PC-3 (cell line): ENCODE results near the gene CD160. TPM values are rescaled to one million over a fixed set of nuclear protein-coding genes. Genes with fewer than 3 reads are reported as not detected.
A peak's percentile ranks its signal among the peaks of the same experiment; 100 is the strongest.
"Not testable (repeated sequence)": the region's sequence is repeated elsewhere in the genome, so short reads cannot be mapped to it uniquely, and the experiment has no call there.

ENCODE experiments used
- ATAC-seq: fragments of 200-7000 bp; cut with Tn5 transposase; 2 replicates; pipeline ENCODE4 v1.9.1; 2020; ENCODE audit warnings: mild to moderate bottlenecking, moderate library complexity
- Bru-seq: library from RNA; stranded (reverse); fragments of 400-500 nt; gene quantifications from one replicate; lab custom pipeline; 2021; lab: Mats Ljungman, UMichigan
- BruChase-seq, 2 experiments: library from RNA; stranded (reverse); fragments of 400-500 nt; gene quantifications; one replicate each; lab custom pipeline; 2021; lab: Mats Ljungman, UMichigan
- BruUV-seq: library from RNA; stranded (reverse); fragments of 400-500 nt; replicated peaks from 2 replicates; lab custom pipeline; 2021; lab: Mats Ljungman, UMichigan
- CTCF ChIA-PET: fragments of 300-600 bp; sonication (Branson Sonifier 250); formaldehyde crosslinking; loops from one replicate; lab custom pipeline; 2022; ENCODE audit warnings: antibody characterized with exemption; lab: Charles Lee
- POLR2A ChIA-PET: fragments of 300-600 bp; sonication (Branson Sonifier 250); formaldehyde crosslinking; loops from one replicate; lab custom pipeline; 2022; ENCODE audit warnings: antibody characterized with exemption; ENCODE audit not compliant: unreplicated experiment; lab: Charles Lee
- DNase-seq: peaks from one replicate; pipeline ENCODE4 v3.0.0-alpha.2; 2015
- H2AFZ ChIP-seq: fragments of 300-600 bp; sonication (generic); 2 replicates; pipeline ENCODE4 v1.6.0; 2016; ENCODE audit warnings: antibody characterized with exemption, low read length
- H3F3A ChIP-seq: fragments of 300-600 bp; sonication (generic); one replicate; pipeline ENCODE4 v1.6.0; 2017; ENCODE audit warnings: antibody characterized with exemption, low read length, control low read depth, mild to moderate bottlenecking; ENCODE audit not compliant: unreplicated experiment
- H3K27ac ChIP-seq: fragments of 300-600 bp; sonication (generic); 2 replicates; pipeline ENCODE4 v1.5.1; 2016; ENCODE audit warnings: mild to moderate bottlenecking, low read length
- H3K27me3 ChIP-seq: fragments of 300-600 bp; sonication (generic); 2 replicates; pipeline ENCODE4 v1.6.1; 2016; ENCODE audit warnings: low read length, mixed read lengths
- H3K36me3 ChIP-seq: fragments of 300-600 bp; sonication (generic); 2 replicates; pipeline ENCODE4 v1.6.1; 2016; ENCODE audit warnings: low read depth, mixed run types, low read length, mixed read lengths
- H3K4me1 ChIP-seq: fragments of 300-600 bp; sonication (generic); 2 replicates; pipeline ENCODE4 v1.5.1; 2016; ENCODE audit warnings: low read length; ENCODE audit not compliant: insufficient read depth
- H3K4me2 ChIP-seq: fragments of 300-600 bp; sonication (generic); 2 replicates; pipeline ENCODE4 v1.6.0; 2016; ENCODE audit warnings: low read length
- H3K4me3 ChIP-seq: fragments of 300-600 bp; sonication (generic); 2 replicates; pipeline ENCODE4 v1.5.1; 2016; ENCODE audit warnings: mild to moderate bottlenecking, low read length, mixed read lengths
- H3K79me2 ChIP-seq: fragments of 300-600 bp; sonication (generic); 2 replicates; pipeline ENCODE4 v1.6.1; 2017; ENCODE audit warnings: low read length, mixed read lengths
- H3K9ac ChIP-seq: fragments of 300-600 bp; sonication (generic); 2 replicates; pipeline ENCODE4 v1.6.0; 2016; ENCODE audit warnings: mild to moderate bottlenecking, low read length
- H3K9me2 ChIP-seq: fragments of 300-600 bp; sonication (generic); replicated peaks from 2 replicates; pipeline ENCODE4 v1.6.1; 2016; ENCODE audit warnings: mixed run types, low read length, mixed read lengths
- H3K9me3 ChIP-seq: fragments of 300-600 bp; sonication (generic); 2 replicates; pipeline ENCODE4 v1.6.1; 2016; ENCODE audit warnings: low read length, mixed read lengths
- H4K20me1 ChIP-seq: fragments of 300-600 bp; sonication (generic); 2 replicates; pipeline ENCODE4 v1.6.1; 2016; ENCODE audit warnings: low read length, mixed read lengths
- CTCF ChIP-seq: fragments of 300-600 bp; sonication (generic); conservative IDR thresholded peaks from 2 replicates; pipeline ENCODE4 v1.5.1; 2017; ENCODE audit warnings: antibody characterized with exemption, low read depth, mild to moderate bottlenecking, low read length
- EZH2 ChIP-seq: fragments of 300-600 bp; sonication (generic); IDR thresholded peaks from one replicate; pipeline ENCODE4 v1.6.1; 2017; ENCODE audit warnings: antibody characterized with exemption, mild to moderate bottlenecking, low read length; ENCODE audit not compliant: unreplicated experiment
- EZH2phosphoT487 ChIP-seq: fragments of 300-600 bp; sonication (generic); IDR thresholded peaks from 2 replicates; pipeline ENCODE4 v1.6.1; 2018; ENCODE audit warnings: mild to moderate bottlenecking, antibody characterized with exemption, low read length, borderline replicate concordance
- intact Hi-C: fragments of 100-400 bp; cut with micrococcal nuclease; formaldehyde crosslinking; loops from 2 replicates; pipeline ENCODE4 v1.9.0; 2023
- long read RNA-seq: library from polyadenylated mRNA; unstranded; transcript quantifications from one replicate; pipeline ENCODE4 v2.0.0, GENCODE V29; 2021; ENCODE audit not compliant: unreplicated experiment
- total RNA-seq: library from RNA; depleted of rRNA; stranded (reverse); fragments of >200 nt; gene quantifications from 2 replicates; pipeline ENCODE4 v1.2.3, GENCODE V29; 2014; rRNA removed

CD160 gene
- total RNA-seq: not detected in 2 replicates
- Bru-seq, nascent RNA: percentile 13 among the genes with signal in this experiment
- percentile 21 among the genes with signal in this experiment for BruChase-seq, experiment 1, labeled RNA remaining after a 6-hour chase
- percentile 26 among the genes with signal in this experiment for BruChase-seq, experiment 2, labeled RNA remaining after a 2-hour chase
- long read RNA-seq, partial matches to known transcripts: 0 of 6 reads
- long read RNA-seq, other reads (novel, unspliced or antisense): 6 of 6 reads

GRCh38 chr1:145719230-145720079 is at the start of gene CD160:
Gene CD160, plus strand, starts transcription at chr1:145719499. Its CDS starts 8,829 bp downstream, at chr1:145728328.
- intact Hi-C loops: loop anchor here (2.0 to 10.0 kb wide), 2 partner anchors 13 to 295 kb away; partner anchors contain the start of gene PDZK1
- H3F3A ChIP-seq: no peaks in the 10 kb centered on the region
- H3K79me2 ChIP-seq: no peaks in the 10 kb centered on the region
- H3K9me3 ChIP-seq: no peaks in the 10 kb centered on the region
- H3K27me3 ChIP-seq: no peaks in the 10 kb centered on the region
- no peaks in the 10 kb centered on the region for H3K9me2 ChIP-seq
- no peak within 1 kb of the TSS for H3K9ac ChIP-seq
- ATAC-seq: no peak
- H3K36me3 ChIP-seq: no peaks in the 10 kb centered on the region
- H3K4me1 ChIP-seq: peaks cover 12% of the 10 kb centered on the region
- H4K20me1 ChIP-seq: no peaks in the 10 kb centered on the region
- CTCF ChIA-PET: no interaction called here
- peak within 1 kb of the TSS; percentile 87 for H2AFZ ChIP-seq
- BruUV-seq: no TSS peak
- peak within 1 kb of the TSS; percentile 83 for H3K4me2 ChIP-seq
- H3K27ac ChIP-seq: peak within 1 kb of the TSS; percentile 72
- no peak for DNase-seq
- no peak within 1 kb of the TSS for H3K4me3 ChIP-seq
- POLR2A ChIA-PET: no interaction called here
- TF ChIP-seq EZH2 (no peak), CTCF (no peak), EZH2phosphoT487 (no peak)

GRCh38 chr1:145670995-145671745 is 48.1 kb upstream of the CD160 start:
- CTCF ChIA-PET: not testable (repeated sequence)

GRCh38 chr1:145673217-145673616 is 46.1 kb upstream of the CD160 start:
- H3K4me2 ChIP-seq, H2AFZ ChIP-seq, H3K9ac ChIP-seq, BruUV-seq, H4K20me1 ChIP-seq, CTCF ChIA-PET, H3K4me1 ChIP-seq, H3F3A ChIP-seq, H3K27ac ChIP-seq, H3K9me3 ChIP-seq, H3K79me2 ChIP-seq, intact Hi-C loops, DNase-seq, H3K9me2 ChIP-seq, H3K36me3 ChIP-seq, ATAC-seq, H3K4me3 ChIP-seq, POLR2A ChIA-PET, H3K27me3 ChIP-seq: not testable (repeated sequence)

More at GRCh38 chr1:145670995-145671745, 48.1 kb upstream of the CD160 start:
- H3F3A ChIP-seq, H3K36me3 ChIP-seq, H3K27ac ChIP-seq, DNase-seq, H3K9ac ChIP-seq, H3K4me1 ChIP-seq, H3K9me2 ChIP-seq, BruUV-seq, POLR2A ChIA-PET, H3K4me2 ChIP-seq, H3K27me3 ChIP-seq, H3K4me3 ChIP-seq, H4K20me1 ChIP-seq, H3K79me2 ChIP-seq, ATAC-seq, intact Hi-C loops, H3K9me3 ChIP-seq, H2AFZ ChIP-seq: not testable (repeated sequence)

- H3K27ac ChIP-seq, DNase-seq, BruUV-seq, intact Hi-C loops, H3K27me3 ChIP-seq, CTCF ChIA-PET, H3F3A ChIP-seq, H3K9me2 ChIP-seq, H3K4me3 ChIP-seq, POLR2A ChIA-PET, ATAC-seq, H2AFZ ChIP-seq, H4K20me1 ChIP-seq, H3K4me1 ChIP-seq, H3K9me3 ChIP-seq, H3K9ac ChIP-seq, H3K79me2 ChIP-seq, H3K4me2 ChIP-seq, H3K36me3 ChIP-seq: not testable (repeated sequence)
Measured at GRCh38 chr1:145684858-145685257, 34.4 kb upstream of the CD160 start.

- H3K9me2 ChIP-seq, H3K4me3 ChIP-seq, H3K27ac ChIP-seq, BruUV-seq, H3K4me2 ChIP-seq, H3F3A ChIP-seq, H3K36me3 ChIP-seq, ATAC-seq, H3K9ac ChIP-seq, intact Hi-C loops, DNase-seq, H3K79me2 ChIP-seq, CTCF ChIA-PET, H3K27me3 ChIP-seq, H2AFZ ChIP-seq, POLR2A ChIA-PET, H3K9me3 ChIP-seq, H4K20me1 ChIP-seq, H3K4me1 ChIP-seq: not testable (repeated sequence)
Measured at GRCh38 chr1:145686078-145686477, 33.2 kb upstream of the CD160 start.
